IPS DF 4.7 (cell line): Measurements from ENCODE around the gene CAMTA1.
"Not testable (repeated sequence)": the region's sequence is repeated elsewhere in the genome, so short reads cannot be mapped to it uniquely, and the experiment has no call there.

Source experiments
- DNase-seq: peaks from one replicate; pipeline ENCODE4 v3.0.0-alpha.2; 2013; ENCODE audit warnings: low spot score; ENCODE audit errors: extremely low read depth

Gene CAMTA1

DNA sequence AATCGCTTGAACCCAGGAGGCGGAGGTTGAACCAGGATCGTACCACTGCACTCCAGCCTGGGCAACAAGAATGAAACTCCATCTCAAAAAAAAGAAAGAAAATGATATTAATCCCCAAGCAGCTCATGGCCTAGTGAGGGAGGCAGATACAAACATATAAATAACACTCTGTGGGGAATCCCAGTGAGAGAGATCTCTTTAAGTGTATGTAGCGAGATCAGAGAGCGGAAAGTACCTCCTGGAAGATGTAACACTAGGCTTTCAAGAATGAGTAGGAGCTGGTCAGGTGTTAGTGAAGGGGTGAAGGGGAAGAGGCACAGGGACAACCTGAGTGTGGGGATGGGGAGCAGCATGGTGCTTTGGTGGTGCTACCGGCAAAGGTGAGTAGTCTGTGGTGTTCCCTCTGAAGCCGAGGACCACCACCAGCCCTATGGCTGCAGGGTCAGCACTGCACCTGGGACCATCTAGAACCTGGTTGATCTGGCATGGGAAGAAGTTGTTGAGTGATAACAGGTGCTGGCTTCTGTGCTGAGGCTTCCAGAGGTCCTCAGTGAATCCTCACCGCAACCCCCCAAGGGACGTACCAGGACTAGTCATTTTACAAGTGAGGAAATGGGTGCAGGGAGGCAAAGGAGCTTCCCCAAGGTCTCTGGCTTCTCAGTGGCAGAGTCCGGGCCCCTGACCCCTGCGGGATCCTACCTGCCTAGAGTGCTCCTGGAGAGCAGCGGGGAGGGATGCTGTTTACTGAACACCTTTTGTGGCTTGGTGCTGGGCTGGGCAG is 618.2 kb downstream of the CAMTA1 start:
- DNase-seq: no peak

- no peak for DNase-seq
Measured at GRCh38 chr1:7404046-7404742, 618.9 kb downstream of the CAMTA1 start.

DNA sequence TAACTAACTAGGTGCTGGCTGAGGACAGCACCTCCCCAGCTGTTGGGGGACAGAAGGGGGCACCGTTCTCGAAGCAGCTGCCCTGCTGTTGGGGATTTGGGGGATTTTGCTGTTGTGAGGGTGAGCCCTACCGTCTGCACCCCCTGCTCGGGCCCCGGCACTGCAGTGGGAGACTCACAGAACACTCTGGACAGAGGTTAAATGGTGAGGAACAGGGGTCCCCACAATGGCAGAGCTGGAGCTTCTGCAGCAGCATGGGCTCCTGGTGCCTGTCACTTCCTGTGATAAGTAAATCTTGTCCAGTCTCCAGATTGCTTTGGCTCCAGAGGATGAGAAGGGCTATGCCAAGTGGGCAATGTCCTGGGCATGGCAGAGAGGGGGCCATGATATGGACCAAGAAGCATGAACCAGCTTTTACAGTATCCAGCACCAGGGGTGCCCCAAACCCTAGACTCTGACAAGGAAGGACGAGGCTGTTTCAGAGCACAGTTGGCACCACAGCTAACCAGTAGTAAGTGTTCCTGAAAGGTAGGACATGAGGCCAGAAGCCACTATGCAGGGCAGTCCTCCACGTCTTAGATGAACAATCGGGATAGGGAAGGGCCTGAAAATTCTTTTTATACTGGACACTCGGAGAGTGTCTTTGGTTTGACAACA is 620.7 kb downstream of the CAMTA1 start:
- DNase-seq: no peak

GRCh38 chr1:7406641-7407543 is 621.6 kb downstream of the CAMTA1 start:
- DNase-seq: no peak

DNA sequence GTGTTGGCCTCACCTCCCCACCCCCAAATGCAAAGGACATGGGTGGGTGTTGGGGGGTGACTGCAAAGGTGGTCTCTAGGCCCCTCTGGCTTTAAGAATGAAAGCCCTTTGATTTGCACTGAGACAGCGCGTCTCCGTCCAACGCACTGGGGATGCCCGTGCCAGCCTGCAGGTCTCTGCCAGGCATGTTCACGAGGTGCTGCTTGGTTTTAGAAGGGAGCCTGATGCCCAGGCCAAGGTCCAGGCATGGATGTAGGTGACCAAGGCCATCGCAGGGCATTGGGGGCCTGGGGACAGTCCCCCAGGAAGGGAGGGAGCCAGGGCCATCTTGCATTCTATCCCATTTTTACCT is 622.3 kb downstream of the CAMTA1 start:
- DNase-seq: no peak

GRCh38 chr1:7407980-7408770 is 622.9 kb downstream of the CAMTA1 start:
- DNase-seq: no peak

GRCh38 chr1:7408771-7409150 is 623.5 kb downstream of the CAMTA1 start:
- no peak for DNase-seq

DNA sequence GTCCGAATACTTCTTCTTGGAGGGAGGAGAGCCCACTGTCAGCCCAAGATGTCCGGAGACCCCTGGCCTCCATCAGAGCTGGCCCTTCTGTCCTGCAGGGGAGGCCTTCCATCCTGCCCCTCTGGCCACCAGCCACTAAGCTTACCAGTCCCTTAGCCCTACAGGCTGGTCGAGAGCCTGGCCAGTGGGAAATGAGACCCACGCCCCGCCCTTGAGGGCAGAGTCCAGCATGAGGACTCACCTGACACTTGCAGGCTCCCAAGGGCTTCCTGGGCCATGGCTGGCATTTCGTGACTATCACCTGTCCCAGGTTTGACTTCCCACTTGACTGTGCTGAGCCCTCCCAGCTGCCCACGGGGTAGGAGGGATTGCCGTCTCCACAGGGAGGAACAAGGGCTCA is 624.0 kb downstream of the CAMTA1 start:
- DNase-seq: no peak

- no peak for DNase-seq
Measured at GRCh38 chr1:7410156-7410555, 624.9 kb downstream of the CAMTA1 start.

GRCh38 chr1:7417618-7418017 is 632.4 kb downstream of the CAMTA1 start:
- DNase-seq: not testable (repeated sequence)

DNA sequence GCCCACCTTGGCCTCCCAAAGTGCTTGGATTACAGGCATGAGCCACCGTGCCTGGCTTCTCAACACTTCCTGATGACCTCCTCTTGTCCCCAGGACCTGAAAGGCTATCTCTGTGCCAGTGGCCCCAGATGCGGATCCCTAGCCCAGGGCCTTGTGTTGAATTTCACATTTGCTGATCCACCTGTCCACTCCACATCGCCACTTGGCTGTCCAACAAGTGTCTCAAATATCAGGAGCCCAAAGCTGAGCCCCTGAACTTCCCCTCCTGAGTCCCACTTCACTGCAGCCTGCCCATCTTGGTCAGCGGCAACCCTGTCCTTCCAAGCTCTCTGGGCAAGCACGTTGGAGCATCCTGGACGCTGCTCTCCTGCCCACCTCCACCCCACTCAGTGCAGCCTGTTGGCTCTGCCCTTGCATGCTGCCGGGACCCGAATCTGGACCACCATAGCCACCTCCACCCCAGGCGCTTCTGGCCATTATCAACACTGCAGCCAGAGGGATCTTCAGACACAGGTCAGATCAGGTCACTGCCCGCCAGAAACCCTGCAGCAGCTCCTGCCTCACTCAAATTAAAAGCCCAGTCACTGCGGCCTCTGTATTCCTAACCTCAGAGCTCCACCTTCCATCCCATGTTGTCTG is 633.3 kb downstream of the CAMTA1 start:
- no peak for DNase-seq

GRCh38 chr1:7420098-7420445 is 634.8 kb downstream of the CAMTA1 start:
- DNase-seq: no peak

GRCh38 chr1:7420470-7421100 is 635.3 kb downstream of the CAMTA1 start:
- DNase-seq: no peak

DNA sequence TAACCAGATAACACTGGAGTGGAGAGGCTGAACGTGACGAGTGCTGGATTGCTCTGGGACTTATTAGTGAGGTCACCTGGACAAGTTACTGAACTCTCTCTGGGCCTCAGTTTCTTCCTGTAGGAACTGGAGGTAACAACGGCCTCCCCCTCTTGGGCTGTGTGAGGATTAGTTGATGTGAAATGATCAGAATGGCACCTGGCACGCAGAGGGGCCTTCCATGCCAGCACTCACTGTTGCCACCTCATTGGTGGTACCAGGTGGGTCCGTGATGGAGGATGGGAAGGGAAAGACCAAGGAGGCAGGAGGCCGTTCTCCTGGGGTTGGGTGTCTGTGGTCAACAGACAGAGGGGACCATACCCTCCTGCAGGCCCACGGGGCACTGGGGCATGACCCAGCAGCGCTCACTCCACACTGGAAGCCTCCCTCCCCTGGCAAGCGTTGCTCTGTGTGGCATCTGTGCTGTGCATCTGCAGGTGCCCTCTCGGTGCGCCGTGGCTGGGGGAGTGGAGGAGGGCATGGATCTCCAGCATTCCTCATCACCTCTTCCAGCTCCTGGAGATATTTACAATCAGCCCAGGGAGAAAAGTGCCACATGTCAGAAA is 636.3 kb downstream of the CAMTA1 start:
- no peak for DNase-seq

DNA sequence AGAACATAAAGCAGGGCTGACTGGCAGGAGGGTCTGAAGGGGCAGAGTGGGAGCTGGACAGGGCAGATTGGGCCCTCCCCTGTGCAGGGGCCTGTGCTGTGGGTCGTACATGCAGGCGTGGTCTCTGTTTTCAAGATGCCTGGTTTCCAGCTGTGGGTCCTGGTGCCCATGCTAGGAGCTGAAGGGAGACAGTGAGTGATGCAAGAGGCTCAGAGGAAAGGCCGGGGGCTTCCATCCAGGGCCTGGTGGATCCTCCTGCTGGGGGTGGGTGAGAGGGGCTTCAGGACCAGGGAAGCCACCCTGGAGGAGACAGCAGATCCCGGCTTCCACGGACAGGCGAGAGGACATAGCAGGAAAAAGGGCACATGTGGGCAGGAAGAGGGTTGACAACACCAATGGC is 636.8 kb downstream of the CAMTA1 start:
- no peak for DNase-seq

DNA sequence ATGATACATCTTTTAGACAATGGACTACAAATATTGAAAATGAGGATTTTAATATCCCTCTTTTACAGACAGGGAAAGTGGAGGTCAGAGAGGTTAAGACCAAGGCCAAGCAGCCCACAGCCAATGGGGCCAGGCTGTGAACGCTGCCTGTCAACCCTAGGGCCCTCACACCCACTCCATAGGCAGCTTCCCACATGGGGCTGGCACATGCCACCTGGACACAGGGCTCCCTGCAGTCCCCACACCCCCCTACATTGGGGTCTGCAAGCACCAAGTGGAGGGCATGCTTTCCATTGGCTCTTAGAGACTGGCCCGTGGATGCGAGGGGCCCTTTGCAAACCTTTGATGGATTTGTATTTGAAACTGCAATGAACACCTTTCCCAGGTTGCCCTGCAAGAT is 637.3 kb downstream of the CAMTA1 start:
- no peak for DNase-seq

DNA sequence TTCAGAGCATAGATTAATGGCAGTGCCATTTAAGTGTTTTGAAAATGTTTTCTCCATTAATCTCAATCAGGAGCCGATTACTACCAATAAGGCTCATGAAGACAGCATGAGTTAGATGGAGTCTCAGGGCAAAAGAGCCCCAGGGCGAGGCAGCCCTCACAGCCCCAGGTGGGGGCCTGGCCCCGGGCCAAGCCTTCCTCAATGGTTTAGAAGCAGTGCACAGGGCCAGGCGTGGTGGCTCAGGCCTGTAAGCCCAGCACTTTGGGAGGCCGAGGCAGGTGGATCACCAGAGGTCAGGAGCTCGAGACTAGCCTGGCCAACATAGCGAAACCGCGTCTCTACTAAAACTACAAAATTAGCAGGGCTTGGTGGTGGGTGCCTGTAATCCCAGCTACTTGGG is 637.7 kb downstream of the CAMTA1 start:
- no peak for DNase-seq

DNA sequence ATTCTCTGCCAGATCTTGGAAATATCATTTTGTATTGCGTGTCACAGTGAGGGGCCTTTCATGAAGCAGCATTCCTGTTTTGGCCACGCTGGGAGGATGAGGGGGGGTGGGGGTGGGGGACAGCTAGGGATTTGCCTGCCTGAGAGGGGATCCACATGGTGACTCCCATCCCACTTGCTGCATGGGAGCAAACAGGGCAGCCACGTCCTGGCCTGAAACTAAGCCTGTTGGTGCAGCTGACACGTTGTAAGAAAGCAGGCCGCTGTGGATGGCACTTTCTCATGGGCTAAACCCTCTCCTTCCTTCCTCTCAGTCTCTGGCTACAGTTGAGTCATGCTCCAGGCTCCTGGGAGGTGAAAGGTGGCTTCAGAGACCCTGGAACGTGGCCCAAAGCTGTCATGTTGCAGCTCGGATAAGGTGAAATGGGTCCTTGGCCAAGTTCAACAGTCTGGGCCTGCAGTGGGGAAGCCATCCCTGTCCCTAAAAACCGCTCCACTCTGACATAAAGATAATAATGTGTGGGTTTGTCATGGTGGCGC is 639.2 kb downstream of the CAMTA1 start:
- DNase-seq: no peak

DNA sequence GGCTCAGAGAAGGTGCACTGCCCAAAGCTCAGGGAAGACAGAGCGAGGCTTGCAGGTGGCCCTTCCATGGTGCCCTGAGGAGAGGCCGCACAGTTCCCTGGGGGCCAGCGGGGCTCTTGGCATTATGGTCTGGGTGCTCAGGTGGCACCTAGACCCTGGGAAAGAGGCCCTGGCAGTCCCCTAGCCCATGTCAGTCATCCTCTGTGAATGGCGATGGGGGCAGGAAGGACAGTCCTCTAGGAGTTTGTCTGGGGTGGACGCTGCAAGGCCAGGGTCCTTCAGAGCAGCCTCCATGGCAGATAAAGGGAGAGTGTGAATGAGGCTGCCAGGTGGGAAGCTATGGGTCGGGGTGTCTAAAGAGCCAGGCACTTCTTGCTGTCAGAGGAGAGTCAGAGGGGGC is 640.0 kb downstream of the CAMTA1 start:
- no peak for DNase-seq
